Liver (tissue), 3 donors: Measurements from ENCODE around the gene HTR2A.

ENCODE experiments used
- CTCF ChIP-seq: fragments of 150-350 bp; IDR thresholded peaks from 2 replicates; pipeline ENCODE4 v1.5.1; 2017; ENCODE audit warnings: improper control_type of control experiment, low read depth, low read length; ENCODE audit not compliant: missing input control
- EGR1 ChIP-seq, 2 donors: IDR thresholded peaks; 2 replicates each; pipeline ENCODE4 v1.6.1; 2016 to 2018; ENCODE audit warnings: antibody characterized with exemption in 2 of 2, low read depth in 2 of 2
- GABPA ChIP-seq, 2 donors: IDR thresholded peaks in 1 of 2; conservative IDR thresholded peaks in 1 of 2; 2 replicates each; pipeline ENCODE4 v1.6.1; 2016; ENCODE audit warnings: antibody characterized with exemption in 2 of 2, mild to moderate bottlenecking in 1 of 2, moderate library complexity in 1 of 2
- REST ChIP-seq: IDR thresholded peaks from 2 replicates; pipeline ENCODE4 v1.6.1; 2016; ENCODE audit warnings: antibody characterized with exemption, mild to moderate bottlenecking
- SP1 ChIP-seq: IDR thresholded peaks from 2 replicates; pipeline ENCODE4 v1.6.1; 2018; ENCODE audit warnings: antibody characterized with exemption, mild to moderate bottlenecking
- TAF1 ChIP-seq: conservative IDR thresholded peaks from 2 replicates; pipeline ENCODE4 v1.6.1; 2016; ENCODE audit warnings: antibody characterized with exemption, mild to moderate bottlenecking
- YY1 ChIP-seq: IDR thresholded peaks from 2 replicates; pipeline ENCODE4 v1.6.1; 2016; ENCODE audit warnings: antibody characterized with exemption, mild to moderate bottlenecking
- TF ChIP-seq, protein P1 (sequence below): IDR thresholded peaks from 2 replicates; pipeline ENCODE4 v1.6.1; 2016; ENCODE audit warnings: antibody characterized with exemption
- TF ChIP-seq, protein P2 (sequence below): IDR thresholded peaks from 2 replicates; pipeline ENCODE4 v1.6.1; 2016; ENCODE audit warnings: antibody characterized with exemption
- donor health status: healthy.
- donor health status: healthy.

GRCh38 chr13:46783504-46783903 lies 113.3 kb downstream of the HTR2A start:
- no peak for TF ChIP-seq CTCF
- no peak for TF ChIP-seq YY1
- TF ChIP-seq REST = no peak
- TF ChIP-seq, protein P1, sequence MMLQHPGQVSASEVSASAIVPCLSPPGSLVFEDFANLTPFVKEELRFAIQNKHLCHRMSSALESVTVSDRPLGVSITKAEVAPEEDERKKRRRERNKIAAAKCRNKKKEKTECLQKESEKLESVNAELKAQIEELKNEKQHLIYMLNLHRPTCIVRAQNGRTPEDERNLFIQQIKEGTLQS = no peak
- TF ChIP-seq GABPA (IDR thresholded peaks at IDR 0.05 in 1 of 2, conservative IDR thresholded peaks at IDR 0.05 in 1 of 2) = no peak
- TF ChIP-seq, protein P2, sequence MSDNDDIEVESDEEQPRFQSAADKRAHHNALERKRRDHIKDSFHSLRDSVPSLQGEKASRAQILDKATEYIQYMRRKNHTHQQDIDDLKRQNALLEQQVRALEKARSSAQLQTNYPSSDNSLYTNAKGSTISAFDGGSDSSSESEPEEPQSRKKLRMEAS = no peak
- TF ChIP-seq EGR1 (IDR thresholded peaks at IDR 0.05; ENCODE audit: low read depth in 2 of 2) = no peak
- TF ChIP-seq TAF1 = no peak
- no peak for TF ChIP-seq SP1
